HepG2 (cell line): ENCODE data around the gene MILR1. TPM values are rescaled to one million over a fixed set of nuclear protein-coding genes. Genes with fewer than 3 reads are reported as not detected.
"Not testable (repeated sequence)": the region's sequence is repeated elsewhere in the genome, so short reads cannot be mapped to it uniquely, and the experiment has no call there.

Experiments used
- ATAC-seq: fragments of 200-7000 bp; cut with Tn5 transposase; 3 replicates; pipeline ENCODE4 v1.9.1; 2020; ENCODE audit warnings: mild to moderate bottlenecking, moderate library complexity
- BruUV-seq: library from RNA; stranded (reverse); fragments of 400-500 nt; replicated peaks from 2 replicates; lab custom pipeline; 2021; lab: Mats Ljungman, UMichigan
- CTCF ChIA-PET: fragments of 300-600 bp; formaldehyde crosslinking; extraction: SDS; loops from one replicate; lab custom pipeline; 2021; ENCODE audit warnings: low total read pairs, inconsistent platforms, low intra/inter-chr PET ratio; lab: Yijun Ruan, JAX
- POLR2A ChIA-PET: fragments of 350-600 bp; sonication (Branson Sonifier 250); formaldehyde crosslinking; loops from one replicate; lab custom pipeline; 2020; ENCODE audit warnings: antibody characterized with exemption, inconsistent platforms; lab: Yijun Ruan, JAX
- DNase-seq: peaks from one replicate; pipeline ENCODE4 v3.0.0-alpha.2; 2015; ENCODE audit warnings: low spot score
- FAIRE-seq: peaks from 3 replicates; lab custom pipeline; 2011; peaks lifted over from hg19 to GRCh38; lab: Jason Lieb, UNC
- H2AFZ ChIP-seq: one replicate; pipeline ENCODE4 v1.6.1; 2011; ENCODE audit warnings: low read length, inconsistent platforms
- H3K27ac ChIP-seq: fragments of 300-600 bp; 3 replicates; pipeline ENCODE4 v1.8.0; 2011; ENCODE audit warnings: mixed run types, mild to moderate bottlenecking, mixed read lengths, low read length, inconsistent platforms; ENCODE audit not compliant: insufficient read depth; ENCODE audit errors: extremely low read length
- H3K27me3 ChIP-seq, 2 experiments: fragments of 200-600 bp in 1 of 2; 2 replicates in 1 of 2; 3 replicates in 1 of 2; pipeline versions ENCODE4 v1.6.0 to v1.8.0; 2011; ENCODE audit warnings: low read length in 2 of 2, mild to moderate bottlenecking in 2 of 2, moderate library complexity in 2 of 2, inconsistent platforms in 1 of 2; ENCODE audit not compliant: insufficient read depth in 2 of 2, control insufficient read depth in 1 of 2
- H3K36me3 ChIP-seq, 2 experiments: fragments of 200-600 bp in 1 of 2; replicated peaks in 1 of 2; 2 replicates in 1 of 2; 3 replicates in 1 of 2; pipeline versions ENCODE4 v1.5.1 to v1.8.0; 2011; ENCODE audit warnings: low read length in 2 of 2, inconsistent platforms in 1 of 2; ENCODE audit not compliant: insufficient read depth in 2 of 2, control insufficient read depth in 1 of 2
- H3K4me1 ChIP-seq: 2 replicates; pipeline ENCODE4 v1.5.1; 2012; ENCODE audit warnings: low read length, inconsistent platforms; ENCODE audit not compliant: insufficient read depth
- H3K4me2 ChIP-seq: 2 replicates; pipeline ENCODE4 v1.6.0; 2011; ENCODE audit warnings: low read depth, low read length, inconsistent platforms
- H3K4me3 ChIP-seq, 3 experiments: fragments of 200-600 bp in 1 of 3; sonication (generic), shearing (Covaris generic) in 1 of 3; replicated peaks in 1 of 3; 2 replicates each; pipeline ENCODE4 v1.5.1; 2011 to 2016; ENCODE audit warnings: low read length in 3 of 3, inconsistent platforms in 2 of 3, low read depth in 2 of 3, mild to moderate bottlenecking in 2 of 3, control low read depth in 1 of 3, mixed read lengths in 1 of 3; ENCODE audit not compliant: insufficient read depth in 1 of 3
- H3K79me2 ChIP-seq: one replicate; pipeline ENCODE4 v1.6.1; 2011; ENCODE audit warnings: low read length, inconsistent platforms; ENCODE audit not compliant: insufficient read depth
- H3K9ac ChIP-seq: 2 replicates; pipeline ENCODE4 v1.6.0; 2011; ENCODE audit warnings: mild to moderate bottlenecking, low read depth, low read length, inconsistent platforms; ENCODE audit not compliant: insufficient read depth
- H3K9me3 ChIP-seq: 2 replicates; pipeline ENCODE4 v1.5.1; 2012; ENCODE audit warnings: mild to moderate bottlenecking, low read length
- H4K20me1 ChIP-seq: 2 replicates; pipeline ENCODE4 v1.6.0; 2011; ENCODE audit warnings: inconsistent platforms, mild to moderate bottlenecking, low read length, moderate library complexity; ENCODE audit not compliant: insufficient read depth
- WGBS: methylation state at CpG from one replicate; pipeline ENCODE4 v1.1.6; 2017; ENCODE audit warnings: low lambda C conversion rate; 5-methylcytosine and 5-hydroxymethylcytosine counted together
- in situ Hi-C: cut with HindIII; loops from 2 replicates; pipeline ENCODE4 v1.10.0; 2017; ENCODE audit warnings: low pct_unique_long_range_greater_than_20kb; ENCODE audit not compliant: extremely low pct_ligation_motif_present
- intact Hi-C: fragments of 100-400 bp; cut with micrococcal nuclease; formaldehyde crosslinking; loops from one replicate; pipeline ENCODE4 v1.10.0; 2022; ENCODE audit not compliant: unreplicated experiment
- polyA plus RNA-seq, 8 experiments: library from polyadenylated mRNA; depleted of rRNA in 3 of 8; stranded (reverse) in 7 of 8; unstranded in 1 of 8; fragments of >200 nt; fragmentation: Illumina TruSeq in 4 of 8; extraction: Trizol in 4 of 8; gene quantifications; 2 replicates each; pipeline versions ENCODE4 v1.2.1 to v1.2.3, GENCODE V29; 2011 to 2016; ENCODE audit warnings: low read depth in 4 of 8, missing spikeins in 1 of 8, mixed read lengths in 1 of 8; ENCODE audit not compliant: insufficient read depth in 1 of 8
- total RNA-seq, 5 experiments: library from RNA; depleted of rRNA; stranded (reverse); fragments of >200 nt; fragmentation: Illumina TruSeq; extraction: Trizol; gene quantifications; 2 replicates each; pipeline ENCODE4 v1.2.3, GENCODE V29; 2016; ENCODE audit warnings: low read depth in 1 of 5
- TF ChIP-seq, protein P1 (sequence below): sonication (generic); formaldehyde crosslinking; IDR thresholded peaks from 2 replicates; pipeline ENCODE4 v1.5.1; 2020; ENCODE audit warnings: mild to moderate bottlenecking, missing genetic modification reagents
- TF ChIP-seq, protein P2 (sequence below): sonication (generic); formaldehyde crosslinking; IDR thresholded peaks from 2 replicates; pipeline ENCODE4 v1.4.0; 2020; ENCODE audit warnings: missing genetic modification reagents

Gene MILR1
- total and polyA plus RNA-seq, 2 of the 13 experiments (the other 11 are each of a cell fraction or from before 2014, with no cell fraction given) = 0.27 to 1.7 TPM

- TF ChIP-seq, protein P1, sequence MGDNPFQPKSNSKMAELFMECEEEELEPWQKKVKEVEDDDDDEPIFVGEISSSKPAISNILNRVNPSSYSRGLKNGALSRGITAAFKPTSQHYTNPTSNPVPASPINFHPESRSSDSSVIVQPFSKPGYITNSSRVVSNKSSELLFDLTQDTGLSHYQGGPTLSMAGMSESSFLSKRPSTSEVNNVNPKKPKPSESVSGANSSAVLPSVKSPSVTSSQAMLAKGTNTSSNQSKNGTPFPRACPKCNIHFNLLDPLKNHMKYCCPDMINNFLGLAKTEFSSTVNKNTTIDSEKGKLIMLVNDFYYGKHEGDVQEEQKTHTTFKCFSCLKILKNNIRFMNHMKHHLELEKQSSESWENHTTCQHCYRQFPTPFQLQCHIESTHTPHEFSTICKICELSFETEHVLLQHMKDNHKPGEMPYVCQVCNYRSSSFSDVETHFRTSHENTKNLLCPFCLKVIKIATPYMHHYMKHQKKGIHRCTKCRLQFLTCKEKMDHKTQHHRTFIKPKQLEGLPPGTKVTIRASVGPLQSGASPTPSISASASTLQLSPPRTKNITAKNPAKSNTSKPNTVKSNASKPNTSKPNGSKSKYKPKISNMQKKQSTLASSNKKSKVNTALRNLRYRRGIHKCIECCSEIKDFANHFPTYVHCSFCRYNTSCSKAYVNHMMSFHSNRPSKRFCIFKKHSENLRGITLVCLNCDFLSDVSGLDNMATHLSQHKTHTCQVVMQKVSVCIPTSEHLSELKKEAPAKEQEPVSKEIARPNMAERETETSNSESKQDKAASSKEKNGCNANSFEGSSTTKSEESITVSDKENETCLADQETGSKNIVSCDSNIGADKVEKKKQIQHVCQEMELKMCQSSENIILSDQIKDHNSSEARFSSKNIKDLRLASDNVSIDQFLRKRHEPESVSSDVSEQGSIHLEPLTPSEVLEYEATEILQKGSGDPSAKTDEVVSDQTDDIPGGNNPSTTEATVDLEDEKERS (CRISPR knock-in tag) = peak; percentile 83
- TF ChIP-seq, protein P2, sequence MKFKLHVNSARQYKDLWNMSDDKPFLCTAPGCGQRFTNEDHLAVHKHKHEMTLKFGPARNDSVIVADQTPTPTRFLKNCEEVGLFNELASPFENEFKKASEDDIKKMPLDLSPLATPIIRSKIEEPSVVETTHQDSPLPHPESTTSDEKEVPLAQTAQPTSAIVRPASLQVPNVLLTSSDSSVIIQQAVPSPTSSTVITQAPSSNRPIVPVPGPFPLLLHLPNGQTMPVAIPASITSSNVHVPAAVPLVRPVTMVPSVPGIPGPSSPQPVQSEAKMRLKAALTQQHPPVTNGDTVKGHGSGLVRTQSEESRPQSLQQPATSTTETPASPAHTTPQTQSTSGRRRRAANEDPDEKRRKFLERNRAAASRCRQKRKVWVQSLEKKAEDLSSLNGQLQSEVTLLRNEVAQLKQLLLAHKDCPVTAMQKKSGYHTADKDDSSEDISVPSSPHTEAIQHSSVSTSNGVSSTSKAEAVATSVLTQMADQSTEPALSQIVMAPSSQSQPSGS (CRISPR knock-in tag) = no peak
These were observed 10.9 kb upstream of the MILR1 start (continued) for GRCh38 chr17:64437944-64438525.

GRCh38 chr17:64439521-64439920 lies 9.4 kb upstream of the MILR1 start:
- BruUV-seq, FAIRE-seq, H3K79me2 ChIP-seq, in situ Hi-C loops, H3K4me2 ChIP-seq, H2AFZ ChIP-seq, H3K27ac ChIP-seq, intact Hi-C loops, CTCF ChIA-PET, ATAC-seq, H3K4me3 ChIP-seq, H3K27me3 ChIP-seq, H3K36me3 ChIP-seq, H4K20me1 ChIP-seq, DNase-seq, H3K9ac ChIP-seq, POLR2A ChIA-PET: not testable (repeated sequence)
- peaks cover 31% of the 10 kb centered on the region for H3K9me3 ChIP-seq
- 41% methylated on average over 1 of the region's 1 CpG for WGBS
- peaks cover 20% of the 10 kb centered on the region for H3K4me1 ChIP-seq
